GM12891 (cell line): ENCODE results near the gene SELP.

Experiments used
- POLR2A ChIP-seq: IDR thresholded peaks from 2 replicates; pipeline ENCODE4 v1.6.1; 2011; ENCODE audit warnings: low read depth, low read length, control low read depth
- POU2F2 ChIP-seq: IDR thresholded peaks from 2 replicates; pipeline ENCODE4 v1.6.1; 2011; ENCODE audit warnings: low read depth, mild to moderate bottlenecking, control low read depth, low read length, moderate library complexity
- SPI1 ChIP-seq: IDR thresholded peaks from 2 replicates; pipeline ENCODE4 v1.6.1; 2011; ENCODE audit warnings: low read depth, low read length, control low read depth

- TF ChIP-seq POLR2A (no peak), POU2F2 (no peak), SPI1 (no peak)
These were observed 33.9 kb downstream of the SELP start for GRCh38 chr1:169595764-169596711.
